Epithelial cell of esophagus (primary cell): ENCODE data around the gene FYB1.

Source experiments
- DNase-seq: peaks from one replicate; pipeline ENCODE4 v3.0.0; 2010; ENCODE audit warnings: low read depth
- H3K4me3 ChIP-seq: 2 replicates; pipeline ENCODE4 v1.5.1; 2011; ENCODE audit warnings: mild to moderate bottlenecking, low read length, control low read depth
- CTCF ChIP-seq: IDR thresholded peaks from 2 replicates; pipeline ENCODE4 v1.5.1; 2011; ENCODE audit warnings: low read depth, mild to moderate bottlenecking, low read length, control low read depth, inconsistent platforms; ENCODE audit not compliant: insufficient read depth; ENCODE audit errors: missing control alignments

Gene FYB1

GRCh38 chr5:39231705-39232525 lies 12.6 kb upstream of the FYB1 start:
- TF ChIP-seq CTCF = no peak
- peak; percentile 83 for DNase-seq
- no peak overlapping the region for H3K4me3 ChIP-seq

GRCh38 chr5:39228596-39228995 lies 9.2 kb upstream of the FYB1 start:
- no peak overlapping the region for H3K4me3 ChIP-seq
- DNase-seq = no peak
- no peak for TF ChIP-seq CTCF

- no peak for TF ChIP-seq CTCF
- DNase-seq = no peak
- H3K4me3 ChIP-seq = no peak overlapping the region
Measured at GRCh38 chr5:39226558-39226957, 7.2 kb upstream of the FYB1 start.

- H3K4me3 ChIP-seq = no peak overlapping the region
- DNase-seq = peak; percentile 28
- no peak for TF ChIP-seq CTCF
Measured at GRCh38 chr5:39226100-39226451, 6.7 kb upstream of the FYB1 start.

GRCh38 chr5:39225405-39226099 lies 6.2 kb upstream of the FYB1 start:
- H3K4me3 ChIP-seq = no peak overlapping the region
- DNase-seq = no peak
- no peak for TF ChIP-seq CTCF

GRCh38 chr5:39224196-39224761 lies 4.9 kb upstream of the FYB1 start:
- DNase-seq = peak; percentile 95
- H3K4me3 ChIP-seq = no peak overlapping the region
- TF ChIP-seq CTCF = no peak
